SU-DHL-6 (cell line): ENCODE measurements around the gene IGFBP7.

Experiments used
- H2AFZ ChIP-seq: fragments of 200-600 bp; sonication (generic); 2 replicates; pipeline ENCODE4 v1.6.1; 2014; ENCODE audit warnings: low read depth, mild to moderate bottlenecking, moderate library complexity, mixed read lengths, antibody characterized with exemption, low read length; ENCODE audit not compliant: severe bottlenecking
- H3F3A ChIP-seq: fragments of 200-600 bp; shearing (Covaris generic); 2 replicates; pipeline ENCODE4 v1.6.0; 2016; ENCODE audit warnings: antibody characterized with exemption, mild to moderate bottlenecking; ENCODE audit not compliant: insufficient read depth
- H3K27ac ChIP-seq: fragments of 200-600 bp; sonication (generic); 2 replicates; pipeline ENCODE4 v1.5.1; 2016; ENCODE audit warnings: low read depth, mild to moderate bottlenecking, low read length, moderate library complexity, mixed read lengths
- H3K27me3 ChIP-seq: fragments of 200-600 bp; sonication (generic), shearing (Covaris generic); 2 replicates; pipeline ENCODE4 v1.6.0; 2014; ENCODE audit warnings: mild to moderate bottlenecking, low read length
- H3K36me3 ChIP-seq: fragments of 200-600 bp; sonication (generic); 2 replicates; pipeline ENCODE4 v1.6.1; 2014; ENCODE audit warnings: mild to moderate bottlenecking, low read length, mixed read lengths
- H3K4me2 ChIP-seq: fragments of 300-600, 200-600 bp; shearing (Covaris generic), sonication (generic); 2 replicates; pipeline ENCODE4 v1.6.0; 2014; ENCODE audit warnings: low read length, low read depth, mild to moderate bottlenecking; ENCODE audit not compliant: poor library complexity, severe bottlenecking
- H3K4me3 ChIP-seq: fragments of 200-600 bp; sonication (generic); 2 replicates; pipeline ENCODE4 v1.5.1; 2014; ENCODE audit warnings: antibody characterized with exemption, low read length, mild to moderate bottlenecking, mixed read lengths; ENCODE audit not compliant: insufficient read depth, poor library complexity, severe bottlenecking
- H3K79me2 ChIP-seq: fragments of 200-600 bp; sonication (generic); 2 replicates; pipeline ENCODE4 v1.6.1; 2014; ENCODE audit warnings: mild to moderate bottlenecking, low read length, moderate library complexity; ENCODE audit not compliant: insufficient read depth
- H3K9ac ChIP-seq: fragments of 200-600 bp; sonication (generic); 2 replicates; pipeline ENCODE4 v1.7.0; 2014; ENCODE audit warnings: mild to moderate bottlenecking, low read length
- H3K9me2 ChIP-seq: fragments of 200-600 bp; sonication (generic); replicated peaks from 2 replicates; pipeline ENCODE4 v1.6.1; 2014; ENCODE audit warnings: low read length; ENCODE audit not compliant: insufficient read depth
- H3K9me3 ChIP-seq: fragments of 200-600 bp; sonication (generic); 2 replicates; pipeline ENCODE4 v1.6.1; 2014; ENCODE audit warnings: low read length, mixed read lengths; ENCODE audit not compliant: insufficient read depth
- H4K20me1 ChIP-seq: fragments of 200-600 bp; sonication (generic); 2 replicates; pipeline ENCODE4 v1.6.1; 2014; ENCODE audit warnings: low read depth, mild to moderate bottlenecking, antibody characterized with exemption, low read length, moderate library complexity, mixed read lengths
- CTCF ChIP-seq: fragments of 200-600 bp; sonication (generic); IDR thresholded peaks from one replicate; pipeline ENCODE4 v1.5.1; 2017; ENCODE audit warnings: antibody characterized with exemption, mild to moderate bottlenecking, low read length, moderate library complexity; ENCODE audit not compliant: insufficient read depth, poor library complexity, severe bottlenecking
- EZH2phosphoT487 ChIP-seq: fragments of 200-600 bp; sonication (generic), shearing (Covaris generic); conservative IDR thresholded peaks from 2 replicates; pipeline ENCODE4 v1.6.1; 2018; ENCODE audit warnings: mild to moderate bottlenecking, antibody characterized with exemption, low read length, moderate library complexity, mixed read lengths

Gene IGFBP7

GRCh38 chr4:57098941-57099340 is 11.2 kb downstream of the IGFBP7 start:
- Histone ChIP-seq H3F3A (no peaks in the 10 kb centered on the region), H3K4me2 (no peak overlapping the region), H3K4me3 (no peak overlapping the region), H3K27ac (no peak overlapping the region), H3K9me2 (no peaks in the 10 kb centered on the region), H3K9me3 (no peaks in the 10 kb centered on the region), H3K27me3 (no peaks in the 10 kb centered on the region), H3K36me3 (no peaks in the 10 kb centered on the region), H3K79me2 (no peaks in the 10 kb centered on the region), H3K9ac (no peak overlapping the region), H4K20me1 (no peaks in the 10 kb centered on the region), H2AFZ (no peak overlapping the region)
- TF ChIP-seq CTCF (no peak), EZH2phosphoT487 (no peak)

- Histone ChIP-seq H2AFZ (no peak overlapping the region), H3K79me2 (no peaks in the 10 kb centered on the region), H3K4me2 (no peak overlapping the region), H4K20me1 (no peaks in the 10 kb centered on the region), H3K9me2 (no peaks in the 10 kb centered on the region), H3K4me3 (no peak overlapping the region), H3K36me3 (no peaks in the 10 kb centered on the region), H3K27ac (no peak overlapping the region), H3K27me3 (no peaks in the 10 kb centered on the region), H3K9me3 (no peaks in the 10 kb centered on the region), H3K9ac (no peak overlapping the region), H3F3A (no peaks in the 10 kb centered on the region)
- TF ChIP-seq CTCF (no peak), EZH2phosphoT487 (no peak)
Observed at GRCh38 chr4:57098415-57098814, 11.8 kb downstream of the IGFBP7 start.

- Histone ChIP-seq H3K9ac (no peak overlapping the region), H3K27me3 (no peaks in the 10 kb centered on the region), H3K9me3 (no peaks in the 10 kb centered on the region), H3K36me3 (no peaks in the 10 kb centered on the region), H3K4me2 (no peak overlapping the region), H2AFZ (no peak overlapping the region), H4K20me1 (no peaks in the 10 kb centered on the region), H3K9me2 (no peaks in the 10 kb centered on the region), H3K27ac (no peak overlapping the region), H3F3A (no peaks in the 10 kb centered on the region), H3K4me3 (no peak overlapping the region), H3K79me2 (no peaks in the 10 kb centered on the region)
- TF ChIP-seq CTCF = no peak
- no peak for TF ChIP-seq EZH2phosphoT487
Observed at GRCh38 chr4:57097711-57098110, 12.5 kb downstream of the IGFBP7 start.
